Thyroid gland (tissue), 4 donors: ENCODE data around the gene ACCSL.

Experiments
- CTCF ChIP-seq, 6 experiments: fragments of 200-600 bp in 3 of 6; fragments of 450-650 bp in 3 of 6; sonication (generic) in 3 of 6; IDR thresholded peaks; one replicate each; pipeline ENCODE4 v1.5.1; 2016 to 2019; ENCODE audit warnings: antibody characterized with exemption in 6 of 6, mild to moderate bottlenecking in 2 of 6, inconsistent platforms in 1 of 6, moderate library complexity in 1 of 6
- POLR2A ChIP-seq, 2 donors: fragments of 450-650 bp; IDR thresholded peaks; one replicate each; pipeline ENCODE4 v1.6.1; 2017; ENCODE audit warnings: antibody characterized with exemption in 2 of 2, mild to moderate bottlenecking in 2 of 2, moderate library complexity in 1 of 2

- TF ChIP-seq POLR2A (IDR thresholded peaks at IDR 0.05) (no peak), CTCF (IDR thresholded peaks at IDR 0.05) (no peak)
These were observed 37.0 kb upstream of the ACCSL start for GRCh38 chr11:44010789-44011251.
